Mucosa of descending colon (tissue), 3 donors: ENCODE data around the gene FBXL19. TPM values are rescaled to one million over a fixed set of nuclear protein-coding genes. Genes with fewer than 3 reads are reported as not detected.
"Not testable (repeated sequence)": the region's sequence is repeated elsewhere in the genome, so short reads cannot be mapped to it uniquely, and the experiment has no call there.

Experiments
- ATAC-seq: fragments of 200-7000 bp; cut with Tn5 transposase; one replicate; pipeline ENCODE4 v1.9.1; 2020; ENCODE audit warnings: mild to moderate bottlenecking, moderate library complexity
- DNase-seq, 3 donors: peaks; one replicate each; pipeline ENCODE4 v3.0.0-alpha.2; 2020
- H3K36me3 ChIP-seq: fragments of 200-600 bp; one replicate; pipeline ENCODE4 v1.8.0; 2021; ENCODE audit warnings: low read depth, mild to moderate bottlenecking
- H3K4me1 ChIP-seq: fragments of 200-600 bp; one replicate; pipeline ENCODE4 v1.8.0; 2021; ENCODE audit warnings: low read depth, mild to moderate bottlenecking
- H3K4me3 ChIP-seq: fragments of 200-600 bp; one replicate; pipeline ENCODE4 v1.8.0; 2021; ENCODE audit warnings: mild to moderate bottlenecking
- H3K9me3 ChIP-seq: fragments of 200-600 bp; one replicate; pipeline ENCODE4 v1.8.0; 2021; ENCODE audit warnings: mild to moderate bottlenecking
- CTCF ChIP-seq: fragments of 200-600 bp; IDR thresholded peaks from one replicate; pipeline ENCODE4 v1.8.0; 2022; ENCODE audit warnings: antibody characterized with exemption, mild to moderate bottlenecking
- intact Hi-C, 2 donors: fragments of 100-400 bp; cut with DNase I in 1 of 2; cut with micrococcal nuclease in 1 of 2; formaldehyde crosslinking; loops; one replicate each; pipeline versions ENCODE4 v1.11.0 to v1.11.1; 2022; cut with DNase I, micrococcal nuclease
- total RNA-seq, 3 donors: library from RNA; stranded (reverse); fragmentation: NEBNext Ultra II Directional in 2 of 3; extraction: Animal tissue kit (Norgen Biotek cat#: 25700) in 2 of 3; gene quantifications; one replicate each; pipeline versions ENCODE4 v1.2.1 to v1.2.4, GENCODE V29; 2021 to 2023
- donor health status: DM: no; HTN: no; CAD: no; lungs with moderate emphysema.
- donor health status: DM: no; HTN: no; CAD: no.
- donor health status: DM: no; HTN: yes; CAD: no.

FBXL19 gene
- total RNA-seq, 3 donors from 2014 or later, result 17.6 to 30.3 (median 22.4) TPM

GRCh38 chr16:30887927-30888326 is 35.4 kb upstream of the FBXL19 start:
- intact Hi-C loops, result no loop called here
- no peak for TF ChIP-seq CTCF
- ATAC-seq (no peak), DNase-seq (no peak)
- Histone ChIP-seq H3K36me3 (no peaks in the 10 kb centered on the region), H3K9me3 (no peaks in the 10 kb centered on the region), H3K4me1 (peaks cover 6% of the 10 kb centered on the region), H3K4me3 (no peak overlapping the region)

- DNase-seq, result no peak
- peaks cover 12% of the 10 kb centered on the region for H3K4me1 ChIP-seq
- H3K36me3 ChIP-seq, result no peaks in the 10 kb centered on the region
- no peak overlapping the region for H3K4me3 ChIP-seq
- H3K9me3 ChIP-seq, result no peaks in the 10 kb centered on the region
- intact Hi-C loops, result no loop called here
- TF ChIP-seq CTCF, result no peak
- ATAC-seq, result no peak
These were observed 34.4 kb upstream of the FBXL19 start for GRCh38 chr16:30888856-30889499.

GRCh38 chr16:30889721-30890120 is 33.7 kb upstream of the FBXL19 start:
- Histone ChIP-seq H3K9me3 (no peaks in the 10 kb centered on the region), H3K36me3 (no peaks in the 10 kb centered on the region), H3K4me1 (peaks cover 12% of the 10 kb centered on the region), H3K4me3 (no peak overlapping the region)
- intact Hi-C loops, result no loop called here
- no peak for DNase-seq
- no peak for ATAC-seq
- no peak for TF ChIP-seq CTCF

- ATAC-seq, H3K4me3 ChIP-seq, H3K9me3 ChIP-seq, H3K36me3 ChIP-seq, DNase-seq, intact Hi-C loops: not testable (repeated sequence)
- H3K4me1 ChIP-seq, result peaks cover 13% of the 10 kb centered on the region
These were observed 32.1 kb upstream of the FBXL19 start for GRCh38 chr16:30891043-30891823.

- H3K4me3 ChIP-seq, result no peak overlapping the region
- no peak for ATAC-seq
- H3K36me3 ChIP-seq, result no peaks in the 10 kb centered on the region
- DNase-seq, result peak in 1 of 3 donors; percentile 40
- H3K9me3 ChIP-seq, result no peaks in the 10 kb centered on the region
- intact Hi-C loops, result no loop called here
- peaks cover 20% of the 10 kb centered on the region for H3K4me1 ChIP-seq
- no peak for TF ChIP-seq CTCF
These were observed 30.5 kb upstream of the FBXL19 start for GRCh38 chr16:30892670-30893416.

- peak overlapping the region; percentile 67 for H3K4me3 ChIP-seq
- intact Hi-C loops, result no loop called here
- peaks cover 20% of the 10 kb centered on the region for H3K4me1 ChIP-seq
- no peaks in the 10 kb centered on the region for H3K9me3 ChIP-seq
- DNase-seq, result peak; percentile 43 to 69 (median 67)
- TF ChIP-seq CTCF, result no peak
- no peaks in the 10 kb centered on the region for H3K36me3 ChIP-seq
- no peak for ATAC-seq
These were observed 30.0 kb upstream of the FBXL19 start for GRCh38 chr16:30893417-30893743.
